ENCODE measurements around the gene LYSMD3. TPM values are rescaled to one million over a fixed set of nuclear protein-coding genes. Genes with fewer than 3 reads are reported as not detected.
"Not testable (repeated sequence)": the region's sequence is repeated elsewhere in the genome, so short reads cannot be mapped to it uniquely, and the experiment has no call there.

Gene LYSMD3
- total RNA-seq, result 27.3 TPM

- Histone ChIP-seq H3K27me3 (ENCODE audit: insufficient read depth, low read length) (peaks cover 3% of the 10 kb centered on the region), H3K4me3 (ENCODE audit: low read length) (peak within 1 kb of the TSS; percentile 91)
Observed at GRCh38 chr5:90529194-90529938, at the start of gene LYSMD3. Gene LYSMD3, minus strand, starts transcription at chr5:90529584. Its CDS starts 4,295 bp downstream, at chr5:90525289.

GRCh38 chr5:90576566-90576965 is 47.2 kb upstream of the LYSMD3 start:
- not testable (repeated sequence) for H3K4me3 ChIP-seq (ENCODE audit: low read length); H3K4me1 ChIP-seq (ENCODE audit: insufficient read depth, low read length); H3K27me3 ChIP-seq (ENCODE audit: insufficient read depth, low read length); H3K9me3 ChIP-seq (ENCODE audit: low read depth, low read length)

More at GRCh38 chr5:90529194-90529938, at the start of gene LYSMD3:
- H3K9me3 ChIP-seq (ENCODE audit: low read depth, low read length), result no peaks in the 10 kb centered on the region
- peaks cover 24% of the 10 kb centered on the region for H3K4me1 ChIP-seq (ENCODE audit: insufficient read depth, low read length)

GRCh38 chr5:90575712-90576111 is 46.3 kb upstream of the LYSMD3 start:
- peaks cover 6% of the 10 kb centered on the region for H3K27me3 ChIP-seq (ENCODE audit: insufficient read depth, low read length)

GRCh38 chr5:90571147-90571773 is 41.9 kb upstream of the LYSMD3 start:
- Histone ChIP-seq H3K9me3 (ENCODE audit: low read depth, low read length) (no peaks in the 10 kb centered on the region), H3K4me3 (ENCODE audit: low read length) (no peak overlapping the region), H3K27me3 (ENCODE audit: insufficient read depth, low read length) (peaks cover 6% of the 10 kb centered on the region), H3K4me1 (ENCODE audit: insufficient read depth, low read length) (no peaks in the 10 kb centered on the region)

More at GRCh38 chr5:90575712-90576111, 46.3 kb upstream of the LYSMD3 start:
- Histone ChIP-seq H3K4me3 (ENCODE audit: low read length) (no peak overlapping the region), H3K9me3 (ENCODE audit: low read depth, low read length) (no peaks in the 10 kb centered on the region), H3K4me1 (ENCODE audit: insufficient read depth, low read length) (no peaks in the 10 kb centered on the region)

- no peaks in the 10 kb centered on the region for H3K4me1 ChIP-seq (ENCODE audit: insufficient read depth, low read length)
- peaks cover 6% of the 10 kb centered on the region for H3K27me3 ChIP-seq (ENCODE audit: insufficient read depth, low read length)
- no peaks in the 10 kb centered on the region for H3K9me3 ChIP-seq (ENCODE audit: low read depth, low read length)
- no peak overlapping the region for H3K4me3 ChIP-seq (ENCODE audit: low read length)
Observed at GRCh38 chr5:90570034-90570433, 40.6 kb upstream of the LYSMD3 start.

GRCh38 chr5:90569084-90569483 is 39.7 kb upstream of the LYSMD3 start:
- Histone ChIP-seq H3K9me3 (ENCODE audit: low read depth, low read length) (no peaks in the 10 kb centered on the region), H3K27me3 (ENCODE audit: insufficient read depth, low read length) (peaks cover 6% of the 10 kb centered on the region), H3K4me3 (ENCODE audit: low read length) (no peak overlapping the region), H3K4me1 (ENCODE audit: insufficient read depth, low read length) (no peaks in the 10 kb centered on the region)

- Histone ChIP-seq H3K9me3 (ENCODE audit: low read depth, low read length) (no peaks in the 10 kb centered on the region), H3K4me1 (ENCODE audit: insufficient read depth, low read length) (no peaks in the 10 kb centered on the region), H3K27me3 (ENCODE audit: insufficient read depth, low read length) (peaks cover 12% of the 10 kb centered on the region), H3K4me3 (ENCODE audit: low read length) (no peak overlapping the region)
Observed at GRCh38 chr5:90565491-90565890, 36.1 kb upstream of the LYSMD3 start.

- peaks cover 35% of the 10 kb centered on the region for H3K27me3 ChIP-seq (ENCODE audit: insufficient read depth, low read length)
- peaks cover 10% of the 10 kb centered on the region for H3K4me1 ChIP-seq (ENCODE audit: insufficient read depth, low read length)
- H3K9me3 ChIP-seq (ENCODE audit: low read depth, low read length), result no peaks in the 10 kb centered on the region
- H3K4me3 ChIP-seq (ENCODE audit: low read length), result no peak overlapping the region
Observed at GRCh38 chr5:90563108-90563507, 33.7 kb upstream of the LYSMD3 start.

- H3K4me3 ChIP-seq (ENCODE audit: low read length), result no peak overlapping the region
- H3K4me1 ChIP-seq (ENCODE audit: insufficient read depth, low read length), result peaks cover 10% of the 10 kb centered on the region
- no peaks in the 10 kb centered on the region for H3K9me3 ChIP-seq (ENCODE audit: low read depth, low read length)
- H3K27me3 ChIP-seq (ENCODE audit: insufficient read depth, low read length), result peaks cover 43% of the 10 kb centered on the region
Observed at GRCh38 chr5:90562341-90562740, 33.0 kb upstream of the LYSMD3 start.

- no peak overlapping the region for H3K4me3 ChIP-seq (ENCODE audit: low read length)
- no peaks in the 10 kb centered on the region for H3K9me3 ChIP-seq (ENCODE audit: low read depth, low read length)
- H3K4me1 ChIP-seq (ENCODE audit: insufficient read depth, low read length), result peaks cover 10% of the 10 kb centered on the region
- H3K27me3 ChIP-seq (ENCODE audit: insufficient read depth, low read length), result peaks cover 49% of the 10 kb centered on the region
Observed at GRCh38 chr5:90561766-90562165, 32.4 kb upstream of the LYSMD3 start.

GRCh38 chr5:90560771-90561170 is 31.4 kb upstream of the LYSMD3 start:
- Histone ChIP-seq H3K27me3 (ENCODE audit: insufficient read depth, low read length) (peaks cover 58% of the 10 kb centered on the region), H3K4me1 (ENCODE audit: insufficient read depth, low read length) (peaks cover 10% of the 10 kb centered on the region), H3K9me3 (ENCODE audit: low read depth, low read length) (no peaks in the 10 kb centered on the region), H3K4me3 (ENCODE audit: low read length) (no peak overlapping the region)

GRCh38 chr5:90558344-90559192 is 29.2 kb upstream of the LYSMD3 start, which contains the start of gene ADGRV1:
Gene ADGRV1, plus strand, starts transcription at chr5:90558797. Its CDS starts 99 bp downstream, at chr5:90558896.
- H3K4me1 ChIP-seq (ENCODE audit: insufficient read depth, low read length), result peaks cover 10% of the 10 kb centered on the region
- no peak within 1 kb of the TSS for H3K4me3 ChIP-seq (ENCODE audit: low read length)
- peaks cover 78% of the 10 kb centered on the region for H3K27me3 ChIP-seq (ENCODE audit: insufficient read depth, low read length)
- no peaks in the 10 kb centered on the region for H3K9me3 ChIP-seq (ENCODE audit: low read depth, low read length)

- H3K4me3 ChIP-seq (ENCODE audit: low read length), result no peak overlapping the region
- peaks cover 82% of the 10 kb centered on the region for H3K27me3 ChIP-seq (ENCODE audit: insufficient read depth, low read length)
- no peaks in the 10 kb centered on the region for H3K9me3 ChIP-seq (ENCODE audit: low read depth, low read length)
- peaks cover 10% of the 10 kb centered on the region for H3K4me1 ChIP-seq (ENCODE audit: insufficient read depth, low read length)
Observed at GRCh38 chr5:90557871-90558270, 28.5 kb upstream of the LYSMD3 start.

GRCh38 chr5:90557391-90557790 is 28.0 kb upstream of the LYSMD3 start:
- peaks cover 10% of the 10 kb centered on the region for H3K4me1 ChIP-seq (ENCODE audit: insufficient read depth, low read length)
- no peaks in the 10 kb centered on the region for H3K9me3 ChIP-seq (ENCODE audit: low read depth, low read length)
- H3K4me3 ChIP-seq (ENCODE audit: low read length), result no peak overlapping the region
- H3K27me3 ChIP-seq (ENCODE audit: insufficient read depth, low read length), result peaks cover 83% of the 10 kb centered on the region

- Histone ChIP-seq H3K27me3 (ENCODE audit: insufficient read depth, low read length) (peaks cover 79% of the 10 kb centered on the region), H3K9me3 (ENCODE audit: low read depth, low read length) (no peaks in the 10 kb centered on the region), H3K4me1 (ENCODE audit: insufficient read depth, low read length) (peaks cover 14% of the 10 kb centered on the region), H3K4me3 (ENCODE audit: low read length) (no peak overlapping the region)
Observed at GRCh38 chr5:90555666-90556065, 26.3 kb upstream of the LYSMD3 start.

All from mononuclear cell (primary cell).